HUDEP-2 (cell line): ENCODE data around the gene C9orf153.
"Not testable (repeated sequence)": the region's sequence is repeated elsewhere in the genome, so short reads cannot be mapped to it uniquely, and the experiment has no call there.

Source experiments
- DNase-seq, 76 experiments: peaks; one replicate each; lab custom pipeline; 2025; ENCODE audit not compliant: unreplicated experiment in 76 of 76; lab: John Stamatoyannopoulos, UW

The C9orf153 gene

DNA sequence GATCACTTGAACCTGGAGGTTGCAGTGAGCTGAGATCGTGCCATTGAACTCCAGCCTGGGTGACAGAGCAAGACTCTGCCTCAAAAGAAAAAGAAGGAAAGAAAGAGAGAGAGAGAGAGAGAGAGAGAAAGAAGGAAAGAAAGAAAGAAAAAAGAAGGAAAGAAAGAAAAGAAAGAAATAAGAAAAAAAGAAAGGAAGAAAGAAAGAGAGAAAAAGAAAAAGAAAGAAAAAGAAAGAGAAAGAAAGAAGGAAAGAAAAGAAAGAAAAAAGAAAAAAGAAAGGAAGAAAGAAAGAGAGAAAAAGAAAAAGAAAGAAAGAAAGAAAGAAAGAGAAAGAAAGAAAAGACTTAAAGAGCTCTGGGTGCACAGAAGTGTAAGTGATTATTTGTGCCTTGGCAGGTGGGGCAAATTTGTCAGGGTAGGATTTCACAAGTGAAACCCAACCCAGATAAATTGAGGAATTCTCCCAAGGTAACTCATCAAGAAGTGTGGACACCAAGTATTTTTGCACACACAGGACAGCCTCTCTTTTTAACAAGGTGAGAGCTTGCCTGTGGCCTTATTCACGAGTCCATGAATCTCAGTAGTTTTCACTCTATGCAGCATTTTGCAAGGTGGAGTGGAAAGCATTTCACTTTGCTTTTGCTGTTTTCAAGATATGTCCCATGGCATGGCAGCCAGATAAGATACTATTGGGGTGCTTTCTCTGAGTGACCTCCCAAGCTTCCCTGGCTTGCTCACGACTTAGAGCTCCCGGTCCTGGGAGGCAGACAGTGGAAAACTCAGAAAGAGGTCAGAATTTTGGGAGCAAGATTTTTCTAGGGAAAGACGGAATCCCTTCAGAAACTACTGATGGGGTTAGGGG lies 57.8 kb downstream of the C9orf153 start:
- peak in 1 of 76 experiments; percentile 11 for DNase-seq

DNA sequence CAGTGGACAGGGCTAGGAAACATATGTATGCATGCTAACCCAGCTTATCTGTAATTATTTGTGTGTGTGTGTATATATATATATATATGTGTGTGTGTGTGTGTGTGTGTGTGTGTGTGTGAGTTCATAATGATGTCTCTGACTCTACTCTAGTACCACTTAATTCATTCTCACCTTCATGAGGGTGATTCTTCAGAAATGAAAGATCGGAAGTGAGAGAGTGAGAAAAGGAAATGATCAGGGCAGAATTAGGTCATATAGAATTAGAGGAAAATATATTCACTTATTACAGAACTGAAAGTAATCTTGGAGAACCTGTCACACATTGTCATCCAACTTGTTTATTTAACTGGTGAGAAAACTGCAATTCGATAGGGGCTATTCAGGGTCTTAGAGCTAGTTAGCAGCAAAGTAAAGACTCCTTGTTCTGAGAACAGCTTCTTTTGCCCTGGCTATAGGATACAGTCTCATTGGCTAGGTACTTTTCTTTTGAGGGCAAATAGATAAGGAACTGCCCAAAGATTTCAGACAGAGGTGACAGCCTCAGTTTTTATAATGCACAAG lies 58.8 kb downstream of the C9orf153 start:
- DNase-seq, result no peak

DNA sequence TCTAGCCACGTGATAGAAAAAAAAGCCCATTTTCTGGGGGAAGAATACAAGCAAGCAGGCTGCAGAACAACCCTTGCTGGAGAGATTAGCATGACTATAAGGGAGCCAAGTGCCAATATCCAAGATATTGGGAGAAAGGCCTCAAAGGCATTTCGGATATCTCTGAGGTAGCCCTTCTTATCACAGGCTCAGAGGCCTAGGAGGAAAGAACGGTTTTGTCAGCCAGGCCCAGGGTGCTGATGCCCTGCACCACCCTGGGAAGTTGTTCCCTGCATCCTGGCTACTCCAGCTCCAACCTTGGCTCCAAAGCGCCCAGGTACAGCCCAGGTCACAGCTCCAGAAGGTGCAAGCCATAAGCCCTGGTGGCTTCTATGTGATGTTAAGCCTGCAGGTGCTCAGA lies 66.4 kb downstream of the C9orf153 start:
- no peak for DNase-seq

DNA sequence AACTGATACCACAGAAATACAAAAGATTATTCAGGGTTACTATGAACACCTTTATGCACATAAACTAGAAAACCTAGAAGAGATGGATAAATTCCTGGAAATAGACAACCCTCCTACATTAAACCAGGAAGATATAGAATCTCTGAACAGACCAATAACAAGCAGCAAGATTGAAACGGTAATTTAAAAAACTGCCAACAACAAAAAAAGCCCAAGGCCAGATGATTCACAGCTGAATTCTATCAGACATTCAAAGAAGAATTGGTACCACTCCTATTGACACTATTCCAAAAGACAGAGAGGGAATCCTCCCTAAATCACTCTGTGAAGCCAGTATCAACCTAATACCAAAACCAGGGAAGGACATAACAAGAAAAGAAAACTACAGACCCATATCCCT lies 68.8 kb downstream of the C9orf153 start:
- DNase-seq, result not testable (repeated sequence)

DNA sequence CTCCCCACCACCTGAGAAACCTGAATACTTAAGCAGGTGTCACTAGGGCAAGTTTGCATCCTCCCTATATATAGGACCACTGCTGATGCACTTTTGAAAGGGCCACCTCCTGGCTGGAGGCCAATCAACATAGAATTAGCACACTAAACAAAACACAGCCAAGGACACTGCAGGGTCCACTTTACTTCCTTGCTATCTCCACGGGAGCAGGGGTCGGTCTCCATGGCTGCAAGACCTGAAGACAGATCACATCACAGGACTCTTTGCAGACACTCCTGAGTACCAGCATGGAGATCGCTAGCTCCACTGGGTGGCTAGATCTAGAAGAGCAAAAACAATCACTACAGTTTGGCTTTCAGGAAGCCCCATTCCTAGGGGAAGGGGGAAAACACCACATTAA lies 72.3 kb downstream of the C9orf153 start:
- peak in 2 of 76 experiments; percentile 3 to 24 for DNase-seq

DNA sequence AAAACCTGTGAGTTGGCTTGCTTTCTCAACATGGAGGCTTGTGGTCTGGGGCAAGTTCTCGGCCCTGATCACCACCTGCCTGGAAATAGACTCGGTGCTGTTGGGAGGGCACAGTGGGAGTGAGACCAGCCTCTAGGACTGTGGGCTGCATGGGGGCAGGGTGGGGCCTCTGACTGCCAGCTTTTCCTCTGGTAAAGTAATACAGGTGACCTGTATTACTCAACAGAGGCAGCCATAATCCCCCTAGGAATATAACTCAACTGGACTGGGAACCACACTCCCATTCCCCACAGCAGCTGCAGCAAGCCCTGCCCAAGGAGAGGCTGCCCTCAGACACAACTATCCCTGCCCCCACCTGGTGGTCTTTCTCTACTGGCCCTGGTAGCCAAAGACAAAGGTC lies 72.8 kb downstream of the C9orf153 start:
- DNase-seq, result no peak

DNA sequence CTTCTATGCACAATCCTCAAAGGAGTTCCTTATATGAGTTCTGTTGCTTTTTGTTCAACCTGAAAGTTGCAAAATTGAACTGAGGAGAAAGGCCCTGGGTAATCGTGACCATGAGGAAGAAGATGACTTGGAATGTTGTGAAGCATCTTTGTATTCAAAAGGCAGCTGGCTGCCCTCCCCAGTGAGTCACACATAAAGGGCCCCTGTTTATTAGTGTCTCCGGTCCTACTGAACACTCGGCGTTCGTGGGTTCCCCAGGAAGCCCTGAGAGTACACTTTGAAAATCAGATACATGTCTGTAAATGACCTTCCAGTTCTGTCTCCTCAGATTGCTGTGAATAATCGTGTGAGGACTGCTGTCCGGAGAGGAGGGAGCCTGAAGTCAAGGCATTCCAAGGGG lies 73.6 kb downstream of the C9orf153 start:
- DNase-seq, result no peak

DNA sequence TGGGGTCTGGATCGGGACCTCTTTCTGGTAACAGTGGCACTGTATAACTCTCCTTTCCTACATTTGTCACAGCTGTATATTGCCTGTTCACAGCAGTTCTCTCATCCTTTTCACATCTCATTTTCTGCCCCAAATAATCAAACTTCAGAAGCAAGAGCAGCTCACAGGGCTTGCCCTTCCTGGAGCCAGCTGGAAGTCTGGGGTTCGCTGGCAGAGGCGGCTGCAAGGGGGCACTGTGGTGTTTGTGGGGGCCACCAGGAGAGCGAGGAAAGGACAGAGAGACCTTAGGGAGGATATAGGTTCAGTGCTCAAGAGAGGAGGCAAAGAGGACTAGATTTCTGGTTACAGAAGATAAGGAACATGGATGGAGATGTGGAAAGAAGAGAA lies 75.3 kb downstream of the C9orf153 start:
- DNase-seq, result no peak

DNA sequence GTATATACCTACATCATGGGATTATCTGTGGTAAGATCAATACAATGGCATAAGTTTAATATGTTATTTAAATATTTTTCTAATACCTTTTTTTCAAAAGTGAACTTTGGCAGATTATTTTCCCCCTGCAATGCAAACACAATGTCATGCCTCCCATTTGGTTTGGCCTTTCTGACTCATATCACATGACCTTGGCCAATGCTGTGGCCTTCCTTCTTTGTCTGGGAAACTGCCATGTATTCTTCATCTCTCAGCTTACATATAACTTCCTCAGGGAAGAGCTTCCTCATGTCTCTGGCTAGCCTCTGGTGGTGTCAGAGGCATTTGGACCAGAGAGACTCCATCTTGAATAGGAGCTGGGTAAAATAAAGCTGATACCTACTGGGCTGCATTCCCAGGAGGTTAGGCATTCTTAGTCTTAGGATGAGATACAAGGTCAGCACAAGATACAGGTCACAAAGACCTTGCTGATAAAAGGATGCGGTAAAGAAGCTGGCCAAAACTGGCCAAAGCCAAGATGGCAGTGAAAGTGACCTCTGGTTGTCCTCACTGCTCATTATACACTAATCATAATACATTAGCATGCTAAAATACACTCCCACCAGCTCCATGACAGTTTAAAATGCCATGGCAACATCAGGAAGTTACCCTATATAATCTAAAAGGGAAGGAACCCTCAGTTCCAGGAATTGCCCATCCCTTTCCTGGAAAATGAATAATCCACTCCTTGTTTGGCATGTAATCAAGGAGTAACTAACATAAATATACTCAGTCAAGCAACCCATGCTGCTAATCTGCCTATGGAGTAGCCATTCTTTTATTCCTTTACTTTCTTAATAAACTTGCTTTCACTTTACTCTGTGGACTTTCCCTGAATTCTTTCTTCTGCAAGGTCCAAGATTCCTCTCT lies 76.0 kb downstream of the C9orf153 start:
- peak in 9 of 76 experiments; percentile 4 to 59 (median 17) for DNase-seq

DNA sequence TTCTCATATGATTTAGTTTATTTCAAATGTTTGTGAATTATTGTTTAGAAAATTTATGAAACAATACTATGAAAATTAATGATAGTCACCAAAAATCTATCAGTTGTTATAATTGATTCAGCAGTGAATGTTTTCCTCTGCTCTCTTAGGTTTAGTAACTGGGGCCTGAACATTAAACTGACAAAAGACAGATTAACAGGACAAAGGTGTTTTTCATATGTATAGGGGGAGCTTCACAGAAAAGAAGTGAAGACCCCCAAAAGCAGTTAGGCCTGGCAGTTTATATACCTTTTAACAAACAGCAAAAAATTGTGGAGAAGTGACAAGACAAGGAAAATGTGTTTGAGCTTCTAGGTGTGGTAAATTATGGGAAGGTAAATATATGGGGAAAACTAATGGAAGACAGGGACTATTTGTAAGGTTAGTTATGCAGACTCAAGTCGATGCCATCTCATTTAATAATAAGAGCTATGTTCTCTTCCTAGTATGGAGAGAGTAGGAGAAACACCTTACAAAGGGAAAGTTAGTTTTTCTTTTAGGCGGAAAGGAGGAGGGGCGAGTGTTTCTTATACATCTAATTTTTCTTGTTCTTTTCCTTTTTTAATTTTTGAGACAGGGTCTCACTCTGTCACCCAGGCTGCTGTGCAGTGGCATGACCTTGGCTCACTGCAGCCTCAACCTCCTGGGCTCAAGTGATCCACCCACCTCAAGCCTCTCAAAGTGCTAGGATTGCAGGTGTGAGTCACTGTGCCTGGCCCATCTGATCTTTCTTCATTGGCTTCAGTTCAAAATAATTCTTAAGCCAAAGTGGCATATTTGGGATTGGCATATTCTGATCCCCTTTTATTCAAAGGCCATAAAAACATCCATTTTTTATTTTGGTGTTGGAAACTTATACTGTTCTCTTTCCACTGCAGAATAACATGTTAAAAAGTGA lies 77.8 kb downstream of the C9orf153 start:
- DNase-seq, result peak in 2 of 76 experiments; percentile 0 to 10

DNA sequence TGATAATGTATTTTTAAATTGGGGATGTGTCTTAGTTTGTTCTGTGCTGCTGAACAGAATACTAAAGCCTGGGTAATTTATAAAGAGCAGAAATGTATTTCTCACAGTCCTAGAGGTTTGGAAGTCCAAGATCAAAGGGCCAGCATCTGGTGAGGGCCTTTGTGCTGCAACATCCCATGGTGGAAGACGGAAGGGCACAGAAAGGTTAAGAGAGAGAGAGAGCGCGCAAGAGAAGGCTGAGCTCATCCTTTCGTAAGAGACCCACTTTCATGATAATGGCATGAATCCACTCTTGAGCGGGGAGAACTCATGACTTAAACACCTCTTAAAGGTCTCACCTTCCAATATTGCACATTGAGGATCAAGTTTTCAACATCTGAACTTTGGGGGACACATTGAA lies 81.0 kb downstream of the C9orf153 start:
- no peak for DNase-seq

DNA sequence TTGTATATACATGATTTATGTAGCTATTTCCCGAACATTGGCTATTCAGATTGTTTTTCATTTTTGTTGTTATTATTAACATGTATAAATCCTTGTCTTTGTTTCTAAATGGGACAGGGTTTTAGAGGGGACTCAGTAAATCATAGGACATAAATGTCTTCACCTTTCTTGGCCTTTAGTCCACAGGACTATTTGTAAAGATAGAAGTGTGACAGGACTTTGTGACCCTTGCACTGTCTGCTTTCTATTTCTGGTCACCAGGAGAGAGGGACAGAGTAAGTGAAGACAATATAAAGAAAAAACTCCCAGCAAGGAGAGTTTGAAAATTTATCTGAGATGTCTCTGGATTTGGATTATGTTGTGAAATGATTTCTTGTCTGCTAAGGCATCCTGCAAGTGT lies 81.5 kb downstream of the C9orf153 start:
- DNase-seq, result no peak

DNA sequence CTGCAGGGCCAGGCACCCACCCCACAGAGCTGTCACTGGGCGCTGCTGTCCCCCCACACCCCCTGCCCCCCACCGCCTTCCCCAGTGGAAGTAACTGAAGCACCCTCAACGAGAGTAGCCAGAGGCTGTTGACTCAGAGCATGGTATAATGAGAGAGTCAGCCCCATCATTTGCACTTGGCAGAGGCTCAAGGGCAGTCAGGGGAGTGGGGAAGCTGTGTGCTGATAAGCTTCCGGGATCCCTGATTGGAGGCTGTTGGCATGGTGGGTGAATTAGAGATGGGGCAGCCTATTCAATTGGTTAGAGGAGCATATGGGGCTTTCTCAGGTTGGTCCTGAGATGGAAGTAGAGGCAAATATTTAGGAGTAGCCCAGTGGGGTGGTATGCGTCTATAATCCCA lies 83.0 kb downstream of the C9orf153 start:
- peak in 57 of 76 experiments; percentile 3 to 75 (median 32) for DNase-seq

DNA sequence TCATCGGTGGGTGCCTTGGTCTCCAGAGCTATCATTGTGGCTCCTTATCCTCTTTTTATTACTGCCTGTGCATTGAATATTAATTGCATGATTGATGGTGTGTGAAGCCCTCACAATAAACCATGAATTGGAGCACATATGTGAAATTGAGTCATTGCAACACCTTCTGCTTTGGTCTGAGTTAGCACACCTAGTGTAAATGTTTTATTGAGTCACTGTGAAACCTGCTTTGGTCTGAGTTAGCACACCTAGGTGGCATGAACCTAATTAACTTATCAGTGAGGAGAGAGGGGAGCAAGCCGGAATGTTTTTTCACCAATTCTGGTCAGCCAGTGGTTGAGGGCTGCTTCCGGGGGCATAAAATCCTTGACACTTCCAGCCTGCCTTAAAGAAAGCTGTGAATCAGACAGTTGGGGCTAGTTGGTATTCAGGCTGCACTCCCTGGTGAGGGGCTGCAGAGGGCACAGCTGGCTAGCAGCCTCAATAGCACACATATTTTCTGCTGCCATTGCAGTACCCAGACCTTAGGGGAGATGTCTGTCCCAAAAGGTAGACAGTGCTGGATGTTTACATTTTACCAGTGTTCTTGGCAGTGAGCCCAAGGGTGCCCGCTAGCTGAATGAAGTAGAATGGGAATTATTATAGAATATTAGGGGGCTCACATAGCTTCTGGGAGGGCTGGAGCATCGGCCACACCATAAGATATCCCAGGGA lies 83.6 kb downstream of the C9orf153 start:
- no peak for DNase-seq

DNA sequence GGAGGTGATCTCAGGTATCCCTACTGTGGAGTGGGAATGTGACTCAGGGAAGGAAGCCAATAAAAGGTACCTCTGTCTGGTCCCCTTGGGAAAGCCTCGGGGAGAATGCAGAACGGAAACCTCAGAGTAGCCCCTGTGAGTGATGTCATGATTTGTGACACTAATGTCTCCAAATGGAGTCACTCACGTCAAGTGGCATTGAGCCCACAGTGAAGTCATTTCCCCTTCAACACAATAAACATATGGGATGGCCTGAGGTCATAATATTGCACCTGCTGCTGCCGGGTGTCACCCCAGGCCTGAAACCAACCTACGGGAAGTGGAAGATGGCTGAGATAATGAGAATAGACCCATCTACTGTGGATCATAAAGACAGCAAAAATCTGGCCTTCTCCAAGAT lies 84.2 kb downstream of the C9orf153 start:
- no peak for DNase-seq
